Cerebellar cortex (tissue), 1 donor: Measurements from ENCODE around the gene PAXX.
A peak's percentile ranks its signal among the peaks of the same experiment; 100 is the strongest.

ENCODE experiments used
- DNase-seq: peaks from one replicate; pipeline ENCODE4 v3.0.0-alpha.2; 2015; ENCODE audit warnings: low spot score

Gene PAXX

GRCh38 chr9:136953771-136954269, 38.4 kb upstream of the PAXX start:
- no peak for DNase-seq

- no peak for DNase-seq
Measured at GRCh38 chr9:136954270-136955083, 37.7 kb upstream of the PAXX start.

GRCh38 chr9:136955202-136955942, 36.9 kb upstream of the PAXX start:
- no peak for DNase-seq

- no peak for DNase-seq
Measured at GRCh38 chr9:136955943-136956335, 36.3 kb upstream of the PAXX start.

DNA sequence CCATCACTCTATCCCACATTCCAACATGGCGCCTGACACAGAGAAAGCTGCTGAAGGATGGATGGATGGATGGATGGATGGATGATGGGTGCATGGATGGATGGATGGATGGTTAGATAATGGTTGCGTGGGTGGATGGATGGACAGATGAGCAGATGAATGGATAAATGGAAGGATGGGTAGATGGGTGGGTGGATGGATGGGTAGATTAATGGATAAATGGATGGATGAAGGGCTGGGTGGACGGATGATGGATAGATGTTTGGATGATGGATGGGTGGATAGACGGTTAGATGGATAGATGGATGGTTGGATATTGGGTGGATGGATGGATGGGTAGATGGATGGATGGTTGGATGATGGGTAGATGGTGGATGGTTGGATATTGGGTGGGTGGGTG, 35.6 kb upstream of the PAXX start:
- DNase-seq, result no peak

- no peak for DNase-seq
Measured at GRCh38 chr9:136957461-136957860, 34.8 kb upstream of the PAXX start.

DNA sequence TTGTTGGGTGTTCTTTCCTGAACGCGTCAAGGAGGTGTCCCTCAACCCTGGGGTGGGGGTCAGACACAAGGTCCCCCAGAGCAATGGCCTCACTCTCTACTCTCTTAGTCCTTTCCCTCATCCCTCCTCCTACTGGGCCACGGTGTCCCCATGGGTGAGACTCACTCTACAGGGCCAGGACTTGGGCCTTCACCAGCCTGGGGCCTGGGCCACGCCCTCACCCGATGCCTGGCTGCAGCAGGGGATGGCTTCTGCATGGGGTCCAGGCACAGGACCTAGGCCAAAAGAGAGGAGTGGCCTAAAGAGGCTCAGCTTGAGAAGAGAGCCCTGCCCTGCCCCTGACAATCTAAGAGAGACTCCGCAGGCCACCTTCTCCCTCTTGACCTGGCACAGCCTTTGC, 34.3 kb upstream of the PAXX start:
- no peak for DNase-seq

- no peak for DNase-seq
Measured at GRCh38 chr9:136958473-136958872, 33.7 kb upstream of the PAXX start.

GRCh38 chr9:136958898-136959850, 33.0 kb upstream of the PAXX start:
- DNase-seq, result no peak

DNA sequence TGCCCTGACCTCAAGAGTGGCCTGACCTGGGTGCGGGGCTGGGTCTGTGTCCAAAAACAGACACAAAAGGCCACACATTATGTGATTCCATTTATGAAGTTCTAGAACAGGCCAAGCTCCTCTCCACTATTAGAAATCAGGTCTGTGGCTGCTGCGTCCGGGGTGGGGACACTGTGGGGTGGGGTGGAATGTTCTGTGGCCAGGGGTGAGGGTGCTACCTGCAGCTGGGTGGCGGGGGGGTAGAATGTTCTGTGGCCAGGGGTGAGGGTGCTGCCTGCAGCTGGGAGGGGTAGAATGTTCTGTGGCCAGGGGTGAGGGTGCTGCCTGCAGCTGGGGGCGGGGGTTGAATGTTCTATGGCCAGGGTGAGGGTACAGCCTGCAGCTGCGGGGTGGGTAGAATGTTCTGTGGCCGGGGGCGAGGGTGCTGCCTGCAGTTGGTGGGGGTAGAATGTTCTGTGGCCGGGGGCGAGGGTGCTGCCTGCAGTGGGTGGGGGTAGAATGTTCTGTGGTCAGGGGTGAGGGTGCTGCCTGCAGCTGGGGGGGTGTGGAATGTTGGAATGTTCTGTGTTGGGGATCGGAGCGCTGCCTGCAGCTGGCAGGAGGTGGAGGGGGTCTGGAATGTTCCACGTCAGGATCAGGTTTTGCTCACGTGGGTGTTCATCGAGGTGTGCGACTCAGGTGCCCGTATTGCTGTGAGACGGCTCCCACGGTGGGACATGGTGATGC, 31.8 kb upstream of the PAXX start:
- no peak for DNase-seq

DNA sequence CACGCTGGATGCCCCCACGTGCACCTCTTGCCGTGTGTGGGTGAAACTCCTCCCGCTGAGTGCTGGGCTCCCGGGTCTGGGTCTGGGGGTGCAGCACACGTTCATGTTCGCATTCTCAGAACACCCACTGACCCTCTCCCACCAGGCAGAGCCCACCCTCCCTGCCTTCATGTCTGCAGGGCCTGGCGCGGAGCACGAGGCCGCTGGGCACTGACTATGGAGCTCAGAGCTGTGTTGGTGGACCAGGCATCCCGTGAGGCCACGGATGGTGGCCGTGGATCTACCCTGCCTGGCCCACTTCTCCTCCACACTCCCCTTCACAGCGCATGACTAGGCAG, 31.3 kb upstream of the PAXX start:
- DNase-seq, result no peak

- peak; percentile 86 for DNase-seq
Measured at GRCh38 chr9:136961279-136962065, 30.8 kb upstream of the PAXX start.

GRCh38 chr9:136962163-136962562, 30.1 kb upstream of the PAXX start:
- no peak for DNase-seq

- no peak for DNase-seq
Measured at GRCh38 chr9:136962701-136963248, 29.4 kb upstream of the PAXX start.

DNA sequence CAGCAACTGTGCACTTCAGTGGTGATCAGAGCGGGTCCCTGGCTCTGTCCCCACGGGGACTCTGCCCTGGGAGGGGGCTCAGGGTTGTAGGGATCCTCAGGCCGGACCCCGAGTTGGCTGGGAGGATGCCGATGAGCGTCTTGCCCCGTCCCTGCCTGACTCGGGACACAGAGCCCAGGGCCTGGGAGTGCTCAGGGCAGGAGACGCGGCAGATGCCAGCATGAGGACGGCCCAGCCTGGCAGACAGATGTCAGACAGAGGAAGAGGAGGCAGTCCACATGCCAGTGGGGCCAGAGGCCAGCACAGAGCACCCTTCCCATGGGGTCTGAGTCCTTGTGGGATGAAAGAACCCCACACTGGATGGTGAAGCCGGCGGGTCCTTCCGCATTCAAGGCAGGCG, 28.9 kb upstream of the PAXX start:
- DNase-seq, result no peak

- DNase-seq, result no peak
Measured at GRCh38 chr9:136963751-136964150, 28.5 kb upstream of the PAXX start.

DNA sequence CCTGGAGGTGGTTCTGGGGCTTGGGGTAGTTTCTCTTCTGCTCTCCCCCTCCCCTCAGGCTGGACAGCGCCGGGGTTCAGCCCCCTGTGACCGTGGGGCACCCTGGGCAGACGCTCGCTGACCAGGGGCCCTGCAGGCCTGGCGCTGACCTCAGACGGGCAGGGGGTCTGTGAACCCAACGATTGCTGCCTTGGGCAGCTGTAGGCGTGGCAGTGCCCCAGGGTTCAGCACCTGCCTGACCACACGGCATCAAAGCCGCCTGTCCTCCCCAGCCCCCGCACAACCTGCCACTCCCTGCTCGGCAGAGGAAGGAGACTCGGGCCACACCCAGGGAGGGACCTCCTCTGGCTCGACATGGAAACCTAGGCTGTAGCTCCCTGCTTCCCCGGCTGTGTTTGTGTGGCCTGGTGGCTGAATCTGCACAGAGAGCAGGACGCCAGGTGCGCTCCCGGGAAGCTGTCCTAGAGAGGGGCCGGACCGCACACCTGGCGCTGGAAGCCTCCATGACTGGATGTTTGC, 28.0 kb upstream of the PAXX start:
- no peak for DNase-seq

GRCh38 chr9:136964833-136965422, 27.3 kb upstream of the PAXX start:
- no peak for DNase-seq

GRCh38 chr9:136965771-136966484, 26.3 kb upstream of the PAXX start:
- peak; percentile 41 for DNase-seq
